Stomach (tissue), 9 donors: ENCODE measurements around the gene ROBO1. TPM values are rescaled to one million over a fixed set of nuclear protein-coding genes. Genes with fewer than 3 reads are reported as not detected.

Source experiments
- DNase-seq, 2 donors: peaks; one replicate each; pipeline versions ENCODE4 v3.0.0 to v3.0.0-alpha.2; 2013 to 2019
- H3K27ac ChIP-seq, 5 donors: fragments of 200-600 bp in 4 of 5; sonication (generic) in 4 of 5; one replicate each; pipeline ENCODE4 v1.5.1; 2013 to 2019; ENCODE audit warnings: mild to moderate bottlenecking in 1 of 5, moderate library complexity in 1 of 5
- H3K27me3 ChIP-seq, 3 donors: fragments of 200-600 bp; sonication (generic); one replicate each; pipeline ENCODE4 v1.5.1; 2017 to 2019; ENCODE audit warnings: mixed run types in 1 of 3
- H3K36me3 ChIP-seq, 4 donors: fragments of 200-600 bp; sonication (generic); 1 replicate in 3 of 4; 2 replicates in 1 of 4; pipeline ENCODE4 v1.5.1; 2016 to 2019
- H3K4me1 ChIP-seq, 4 donors: fragments of 200-600 bp; sonication (generic); one replicate each; pipeline ENCODE4 v1.5.1; 2016 to 2019
- H3K4me3 ChIP-seq, 4 donors: fragments of 200-600 bp; sonication (generic) in 3 of 4; one replicate each; pipeline ENCODE4 v1.5.1; 2016 to 2019; ENCODE audit warnings: mild to moderate bottlenecking in 1 of 4
- H3K9me3 ChIP-seq, 4 donors: fragments of 200-600 bp; sonication (generic); one replicate each; pipeline ENCODE4 v1.5.1; 2016 to 2019
- EP300 ChIP-seq: sonication (generic); formaldehyde crosslinking; IDR thresholded peaks from one replicate; pipeline ENCODE4 v1.6.1; 2017; ENCODE audit warnings: antibody characterized with exemption
- POLR2A ChIP-seq, 4 donors: fragments of 450-650 bp; IDR thresholded peaks; one replicate each; pipeline ENCODE4 v1.6.1; 2016; ENCODE audit warnings: antibody characterized with exemption in 4 of 4, control low read depth in 2 of 4, mild to moderate bottlenecking in 1 of 4, moderate library complexity in 1 of 4
- POLR2AphosphoS5 ChIP-seq, 3 donors: sonication (generic); formaldehyde crosslinking; IDR thresholded peaks; one replicate each; pipeline ENCODE4 v1.6.1; 2016; ENCODE audit warnings: antibody characterized with exemption in 3 of 3
- WGBS, 5 donors: extraction: QIAGEN DNeasy Blood & Tissue Kit in 3 of 5; methylation state at CpG; one replicate each; pipeline versions ENCODE4 v1.1.5 to v1.1.7; 2013 to 2018; 5-methylcytosine and 5-hydroxymethylcytosine counted together
- intact Hi-C: fragments of 100-400 bp; cut with DNase I; formaldehyde crosslinking; loops from one replicate; pipeline ENCODE4 v1.15.1; 2023; ENCODE audit warnings: low total_unique reads
- polyA plus RNA-seq, 3 donors: library from polyadenylated mRNA; stranded (reverse); fragments of 200-250 nt; gene quantifications; one replicate each; pipeline ENCODE4 v1.2.3, GENCODE V29; 2013
- total RNA-seq, 5 donors: library from RNA; depleted of rRNA; stranded (reverse); fragments of >200 nt; gene quantifications; one replicate each; pipeline versions ENCODE4 v1.1.0 to v1.2.3, GENCODE V29; 2014 to 2016
- TF ChIP-seq, protein P1 (sequence below), 7 experiments: fragments of 450-650 bp in 4 of 7; fragments of 200-600 bp in 3 of 7; sonication (generic) in 3 of 7; IDR thresholded peaks; one replicate each; pipeline ENCODE4 v1.5.1; 2016 to 2019; ENCODE audit warnings: antibody characterized with exemption in 7 of 7, control low read depth in 2 of 7, mild to moderate bottlenecking in 1 of 7
- donor health status: healthy with polysubstance abuse.
- donor health status: Bipolar disorder and iron deficiency.
- donor health status: healthy.

The ROBO1 gene
- total and polyA plus RNA-seq, 8 donors, result 2.0 to 174 (median 4.5) TPM

GRCh38 chr3:78992400-78992799 lies 775.4 kb downstream of the ROBO1 start:
- no peak for DNase-seq
- intact Hi-C loops, result no loop called here
- no peak overlapping the region for H3K27ac ChIP-seq
- H3K4me3 ChIP-seq, result no peak overlapping the region
- peaks cover 0 to 8% (median 4%) of the 10 kb centered on the region in 4 donors for H3K4me1 ChIP-seq
- H3K36me3 ChIP-seq, result no peaks in the 10 kb centered on the region
- H3K9me3 ChIP-seq, result peaks cover 0 to 14% (median 12%) of the 10 kb centered on the region in 4 donors
- H3K27me3 ChIP-seq, result no peaks in the 10 kb centered on the region
- TF ChIP-seq, protein P1, sequence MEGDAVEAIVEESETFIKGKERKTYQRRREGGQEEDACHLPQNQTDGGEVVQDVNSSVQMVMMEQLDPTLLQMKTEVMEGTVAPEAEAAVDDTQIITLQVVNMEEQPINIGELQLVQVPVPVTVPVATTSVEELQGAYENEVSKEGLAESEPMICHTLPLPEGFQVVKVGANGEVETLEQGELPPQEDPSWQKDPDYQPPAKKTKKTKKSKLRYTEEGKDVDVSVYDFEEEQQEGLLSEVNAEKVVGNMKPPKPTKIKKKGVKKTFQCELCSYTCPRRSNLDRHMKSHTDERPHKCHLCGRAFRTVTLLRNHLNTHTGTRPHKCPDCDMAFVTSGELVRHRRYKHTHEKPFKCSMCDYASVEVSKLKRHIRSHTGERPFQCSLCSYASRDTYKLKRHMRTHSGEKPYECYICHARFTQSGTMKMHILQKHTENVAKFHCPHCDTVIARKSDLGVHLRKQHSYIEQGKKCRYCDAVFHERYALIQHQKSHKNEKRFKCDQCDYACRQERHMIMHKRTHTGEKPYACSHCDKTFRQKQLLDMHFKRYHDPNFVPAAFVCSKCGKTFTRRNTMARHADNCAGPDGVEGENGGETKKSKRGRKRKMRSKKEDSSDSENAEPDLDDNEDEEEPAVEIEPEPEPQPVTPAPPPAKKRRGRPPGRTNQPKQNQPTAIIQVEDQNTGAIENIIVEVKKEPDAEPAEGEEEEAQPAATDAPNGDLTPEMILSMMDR (IDR thresholded peaks at IDR 0.05), result no peak
- no peak for TF ChIP-seq POLR2A (IDR thresholded peaks at IDR 0.05)

DNA sequence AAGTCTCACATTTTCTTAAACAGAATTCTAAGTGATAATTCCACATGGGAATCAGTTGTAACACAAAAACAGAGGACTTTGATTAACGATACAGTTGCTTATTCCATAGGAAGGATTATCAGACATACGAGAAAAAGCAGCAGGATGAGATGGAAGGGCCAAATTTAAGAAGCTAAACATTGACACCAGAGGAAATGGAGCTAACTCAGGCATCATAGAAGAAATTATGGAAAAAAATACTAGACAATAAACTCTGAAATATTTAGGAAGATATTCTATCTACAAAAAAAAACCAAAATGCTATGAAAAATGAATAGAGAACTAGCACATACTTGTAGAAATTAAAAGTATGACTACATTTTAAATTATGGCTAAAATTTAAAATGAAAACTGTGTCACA lies 776.1 kb downstream of the ROBO1 start:
- no peak for DNase-seq
- H3K4me1 ChIP-seq, result peaks cover 0 to 8% (median 4%) of the 10 kb centered on the region in 4 donors

DNA sequence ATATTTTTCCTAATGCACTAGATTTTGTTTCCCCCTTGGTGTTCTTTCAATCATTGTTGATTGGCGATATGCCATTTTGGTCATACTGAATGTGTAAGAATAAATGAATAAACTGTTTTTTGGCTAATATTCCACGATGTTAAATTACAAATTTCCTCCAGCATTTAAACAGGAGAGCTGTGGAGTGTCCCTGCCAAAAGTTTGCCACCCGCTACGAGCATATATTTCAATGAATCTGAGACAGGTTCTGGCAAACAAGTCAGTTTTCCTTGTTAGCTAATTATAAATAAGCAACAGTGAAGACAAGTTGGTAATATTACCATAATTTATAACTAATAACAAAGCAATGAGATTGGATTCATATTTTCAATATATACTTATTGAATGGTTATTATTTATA lies 777.6 kb downstream of the ROBO1 start:
- Histone ChIP-seq H3K9me3 (peaks cover 0 to 14% (median 12%) of the 10 kb centered on the region in 4 donors), H3K27me3 (no peaks in the 10 kb centered on the region), H3K4me3 (no peak overlapping the region), H3K27ac (no peak overlapping the region), H3K4me1 (peaks cover 0 to 8% (median 4%) of the 10 kb centered on the region in 4 donors), H3K36me3 (no peaks in the 10 kb centered on the region)
- TF ChIP-seq, protein P1 (IDR thresholded peaks at IDR 0.05), result no peak
- TF ChIP-seq POLR2AphosphoS5 (IDR thresholded peaks at IDR 0.05), result no peak
- no peak for TF ChIP-seq EP300
- no peak for TF ChIP-seq POLR2A (IDR thresholded peaks at IDR 0.05)
- intact Hi-C loops, result no loop called here
- DNase-seq, result no peak
- WGBS, 5 donors, result 77 to 88% (median 84%) methylated on average over 4 of the region's 4 CpGs

More for the DNA sequence above, 776.1 kb downstream of the ROBO1 start:
- intact Hi-C loops, result no loop called here
- no peaks in the 10 kb centered on the region for H3K27me3 ChIP-seq
- no peak overlapping the region for H3K27ac ChIP-seq
- TF ChIP-seq EP300, result no peak
- TF ChIP-seq POLR2A (IDR thresholded peaks at IDR 0.05), result no peak
- TF ChIP-seq POLR2AphosphoS5 (IDR thresholded peaks at IDR 0.05), result no peak
- TF ChIP-seq, protein P1 (IDR thresholded peaks at IDR 0.05), result no peak
- H3K4me3 ChIP-seq, result no peak overlapping the region
- H3K36me3 ChIP-seq, result no peaks in the 10 kb centered on the region
- H3K9me3 ChIP-seq, result peaks cover 0 to 14% (median 12%) of the 10 kb centered on the region in 4 donors
- WGBS, 5 donors, result 81 to 94% (median 89%) methylated on average over 2 of the region's 2 CpGs

GRCh38 chr3:78988324-78988723 lies 779.5 kb downstream of the ROBO1 start:
- intact Hi-C loops, result no loop called here
- DNase-seq, result peak in 1 of 2 donors; percentile 34
- no peak overlapping the region for H3K27ac ChIP-seq
- TF ChIP-seq EP300 (no peak), POLR2AphosphoS5 (IDR thresholded peaks at IDR 0.05) (no peak), POLR2A (IDR thresholded peaks at IDR 0.05) (no peak)
- TF ChIP-seq, protein P1 (IDR thresholded peaks at IDR 0.05), result peak in 3 of 7 experiments; percentile 7 to 29 (median 27)
- no peaks in the 10 kb centered on the region for H3K36me3 ChIP-seq
- H3K27me3 ChIP-seq, result no peaks in the 10 kb centered on the region
- peaks cover 0 to 14% (median 12%) of the 10 kb centered on the region in 4 donors for H3K9me3 ChIP-seq
- H3K4me3 ChIP-seq, result no peak overlapping the region
- H3K4me1 ChIP-seq, result peaks cover 0 to 8% (median 4%) of the 10 kb centered on the region in 4 donors
